ENCODE data around the gene OGA.

Gene OGA

DNA sequence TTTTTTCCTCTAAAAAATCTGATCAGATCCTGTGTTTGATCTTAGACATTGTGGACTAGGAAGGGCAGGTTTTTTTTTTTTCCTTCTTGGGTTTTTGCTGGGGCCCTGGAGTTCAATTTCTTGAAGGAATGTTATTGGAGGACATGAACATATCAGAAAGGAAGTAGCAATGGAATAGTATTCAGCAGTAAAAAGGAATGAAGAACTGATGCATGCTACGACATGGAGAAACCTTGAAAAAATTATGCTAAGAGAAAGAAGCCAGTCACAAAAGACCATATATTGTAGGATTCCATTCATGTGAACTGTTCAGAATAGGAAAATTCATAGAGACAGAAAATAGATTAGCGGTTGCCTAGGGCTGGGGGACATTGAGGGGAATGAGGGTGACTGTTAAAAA, 76.3 kb downstream of the OGA start:
- H2AFZ ChIP-seq (ENCODE audit: low read depth, low read length, severe bottlenecking), result no peak overlapping the region

GRCh38 chr10:101736666-101737065, 81.6 kb downstream of the OGA start:
- Histone ChIP-seq H3K27ac (ENCODE audit: low read depth, low read length) (no peak overlapping the region), H3K79me2 (ENCODE audit: insufficient read depth, low read length) (no peaks in the 10 kb centered on the region), H3K36me3 (ENCODE audit: low read length) (no peaks in the 10 kb centered on the region), H3K27me3 (ENCODE audit: low read length) (no peaks in the 10 kb centered on the region), H3K9ac (ENCODE audit: low read length) (no peak overlapping the region), H3K9me3 (ENCODE audit: insufficient read depth, low read length) (no peaks in the 10 kb centered on the region), H3K4me3 (ENCODE audit: insufficient read depth, low read length, poor library complexity, severe bottlenecking) (no peak overlapping the region), H3F3A (ENCODE audit: insufficient read depth) (no peaks in the 10 kb centered on the region), H4K20me1 (ENCODE audit: low read depth, low read length) (no peaks in the 10 kb centered on the region), H3K9me2 (replicated peaks; ENCODE audit: insufficient read depth, low read length) (no peaks in the 10 kb centered on the region), H2AFZ (ENCODE audit: low read depth, low read length, severe bottlenecking) (no peak overlapping the region), H3K4me2 (ENCODE audit: low read depth, low read length, poor library complexity, severe bottlenecking) (no peak overlapping the region)
- TF ChIP-seq CTCF (IDR thresholded peaks at IDR 0.05; ENCODE audit: insufficient read depth, low read length, poor library complexity, severe bottlenecking), result no peak
- no peak for TF ChIP-seq EZH2phosphoT487 (conservative IDR thresholded peaks at IDR 0.05; ENCODE audit: low read length)

More for the DNA sequence above, 76.3 kb downstream of the OGA start:
- Histone ChIP-seq H3K9me3 (ENCODE audit: insufficient read depth, low read length) (no peaks in the 10 kb centered on the region), H3K27ac (ENCODE audit: low read depth, low read length) (no peak overlapping the region), H3K27me3 (ENCODE audit: low read length) (no peaks in the 10 kb centered on the region), H3K36me3 (ENCODE audit: low read length) (no peaks in the 10 kb centered on the region), H3K9ac (ENCODE audit: low read length) (no peak overlapping the region), H4K20me1 (ENCODE audit: low read depth, low read length) (no peaks in the 10 kb centered on the region), H3K9me2 (replicated peaks; ENCODE audit: insufficient read depth, low read length) (no peaks in the 10 kb centered on the region), H3K4me3 (ENCODE audit: insufficient read depth, low read length, poor library complexity, severe bottlenecking) (no peak overlapping the region), H3F3A (ENCODE audit: insufficient read depth) (no peaks in the 10 kb centered on the region), H3K4me2 (ENCODE audit: low read depth, low read length, poor library complexity, severe bottlenecking) (no peak overlapping the region), H3K79me2 (ENCODE audit: insufficient read depth, low read length) (no peaks in the 10 kb centered on the region)
- TF ChIP-seq CTCF (IDR thresholded peaks at IDR 0.05; ENCODE audit: insufficient read depth, low read length, poor library complexity, severe bottlenecking), result no peak
- no peak for TF ChIP-seq EZH2phosphoT487 (conservative IDR thresholded peaks at IDR 0.05; ENCODE audit: low read length)
